Natural killer cell (primary cell): ENCODE data around the gene OPRL1. TPM values are rescaled to one million over a fixed set of nuclear protein-coding genes. Genes with fewer than 3 reads are reported as not detected.

ENCODE experiments used
- ATAC-seq, 3 donors: fragments of 150-1000 bp in 2 of 3; fragments of 200-7000 bp in 1 of 3; cut with Tn5 transposase; 1 replicate in 1 of 3; 2 replicates in 2 of 3; pipeline ENCODE4 v1.10.0; 2021; ENCODE audit warnings: mild to moderate bottlenecking in 2 of 3, moderate library complexity in 2 of 3
- DNase-seq, 2 donors: peaks; one replicate each; pipeline versions ENCODE4 v3.0.0 to v3.0.0-alpha.2; 2013 to 2021; ENCODE audit warnings: mixed read lengths in 1 of 2
- H3K27ac ChIP-seq: one replicate; pipeline ENCODE4 v1.5.1; 2013; ENCODE audit warnings: mild to moderate bottlenecking, low read length
- H3K27me3 ChIP-seq: one replicate; pipeline ENCODE4 v1.6.1; 2013; ENCODE audit warnings: low read length; ENCODE audit not compliant: control insufficient read depth, insufficient read depth
- H3K36me3 ChIP-seq: one replicate; pipeline ENCODE4 v1.6.1; 2013; ENCODE audit warnings: low read length; ENCODE audit not compliant: control insufficient read depth, insufficient read depth
- H3K4me1 ChIP-seq: one replicate; pipeline ENCODE4 v1.6.1; 2013; ENCODE audit warnings: low read length; ENCODE audit not compliant: control insufficient read depth, insufficient read depth
- H3K4me3 ChIP-seq: one replicate; pipeline ENCODE4 v1.5.1; 2013; ENCODE audit warnings: low read length
- H3K9me3 ChIP-seq: one replicate; pipeline ENCODE4 v1.6.1; 2013; ENCODE audit warnings: low read length; ENCODE audit not compliant: control insufficient read depth, insufficient read depth
- H3K27ac Mint-ChIP-seq, 2 donors: one replicate each; pipeline ENCODE4 v1.8.0; 2022; ENCODE audit warnings: mild to moderate bottlenecking in 2 of 2, mixed read lengths in 2 of 2, moderate library complexity in 1 of 2
- H3K27me3 Mint-ChIP-seq, 2 donors: one replicate each; pipeline ENCODE4 v1.8.0; 2022; ENCODE audit warnings: low read depth in 2 of 2, mixed read lengths in 2 of 2
- H3K36me3 Mint-ChIP-seq: one replicate; pipeline ENCODE4 v1.8.0; 2022; ENCODE audit warnings: mixed read lengths
- H3K4me1 Mint-ChIP-seq, 2 donors: one replicate each; pipeline ENCODE4 v1.8.0; 2022; ENCODE audit warnings: mixed read lengths in 2 of 2
- H3K4me3 Mint-ChIP-seq: one replicate; pipeline ENCODE4 v1.8.0; 2022; ENCODE audit warnings: mild to moderate bottlenecking, moderate library complexity, mixed read lengths
- H3K9me3 Mint-ChIP-seq, 2 donors: one replicate each; pipeline ENCODE4 v1.8.0; 2022; ENCODE audit warnings: mixed read lengths in 2 of 2
- CTCF ChIP-seq: fragments of 200-600 bp; IDR thresholded peaks from one replicate; pipeline ENCODE4 v1.8.0; 2022; ENCODE audit warnings: antibody characterized with exemption
- WGBS: methylation state at CpG from one replicate; pipeline ENCODE4 v1.1.7; 2013; ENCODE audit warnings: missing lambda C conversion rate; ENCODE audit not compliant: insufficient coverage; 5-methylcytosine and 5-hydroxymethylcytosine counted together
- intact Hi-C: fragments of 100-400 bp; cut with micrococcal nuclease; formaldehyde crosslinking; loops from one replicate; pipeline ENCODE4 v1.14.2; 2022
- total RNA-seq, 4 donors: library from RNA; stranded (reverse); fragments of 120-200 nt in 1 of 4; gene quantifications; one replicate each; pipeline versions ENCODE4 v1.2.3 to v1.2.4, GENCODE V29; 2013 to 2022

OPRL1 gene
- total RNA-seq, 3 donors from 2014 or later (not counting 1 experiment from before 2014, with no cell fraction given) = 1.2 to 2.2 (median 1.4) TPM

DNA sequence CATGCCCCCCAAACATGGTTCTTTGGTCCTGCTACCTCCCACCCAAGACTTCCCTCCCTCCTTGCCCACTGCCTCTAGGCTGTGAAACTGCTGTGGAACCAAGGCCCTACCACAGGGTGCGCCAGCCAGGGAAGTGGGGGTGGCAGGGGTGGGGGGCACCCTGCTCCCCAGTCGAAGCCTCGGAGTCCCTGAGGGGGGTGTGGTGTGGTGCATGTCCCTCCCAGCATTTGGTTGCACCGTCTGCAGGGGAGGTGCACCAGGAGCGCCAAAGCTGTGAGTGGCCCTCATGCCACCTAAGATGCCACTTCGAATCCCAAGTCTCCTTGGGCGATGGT lies 2.4 kb upstream of the OPRL1 start:
- Histone ChIP-seq H3K9me3 (no peaks in the 10 kb centered on the region), H3K27me3 (no peaks in the 10 kb centered on the region), H3K4me1 (peaks cover 55% of the 10 kb centered on the region), H3K36me3 (peaks cover 34% of the 10 kb centered on the region), H3K27ac (peak overlapping the region; percentile 69), H3K4me3 (peak overlapping the region; percentile 75)
- H3K27me3 Mint-ChIP-seq = no peaks in the 10 kb centered on the region
- no peak for TF ChIP-seq CTCF
- intact Hi-C loops = no loop called here
- H3K4me1 Mint-ChIP-seq = peaks cover 16 to 50% of the 10 kb centered on the region in 2 donors
- DNase-seq (no peak), ATAC-seq (peak in 1 of 3 donors; percentile 0)
- no peaks in the 10 kb centered on the region for H3K9me3 Mint-ChIP-seq
- peak overlapping the region; percentile 90 for H3K4me3 Mint-ChIP-seq
- peak overlapping the region; percentile 82 to 92 for H3K27ac Mint-ChIP-seq
- 1% methylated on average over 7 of the region's 7 CpGs for WGBS
- H3K36me3 Mint-ChIP-seq = no peaks in the 10 kb centered on the region

GRCh38 chr20:64077876-64078551 lies 1.9 kb upstream of the OPRL1 start:
- intact Hi-C loops = no loop called here
- peak; percentile 50 to 55 (median 53) for ATAC-seq
- peak overlapping the region; percentile 69 for H3K27ac ChIP-seq
- peaks cover 29% of the 10 kb centered on the region for H3K36me3 ChIP-seq
- 0% methylated on average over 15 of the region's 15 CpGs for WGBS
- Mint-ChIP-seq H3K4me3 (peak overlapping the region; percentile 90), H3K27me3 (no peaks in the 10 kb centered on the region), H3K9me3 (no peaks in the 10 kb centered on the region), H3K27ac (peak overlapping the region; percentile 82 to 92), H3K36me3 (no peaks in the 10 kb centered on the region), H3K4me1 (peaks cover 18 to 54% of the 10 kb centered on the region in 2 donors)
- H3K9me3 ChIP-seq = no peaks in the 10 kb centered on the region
- peak in 1 of 2 donors; percentile 83 for DNase-seq
- no peaks in the 10 kb centered on the region for H3K27me3 ChIP-seq
- peaks cover 60% of the 10 kb centered on the region for H3K4me1 ChIP-seq
- no peak for TF ChIP-seq CTCF
- peak overlapping the region; percentile 75 for H3K4me3 ChIP-seq

DNA sequence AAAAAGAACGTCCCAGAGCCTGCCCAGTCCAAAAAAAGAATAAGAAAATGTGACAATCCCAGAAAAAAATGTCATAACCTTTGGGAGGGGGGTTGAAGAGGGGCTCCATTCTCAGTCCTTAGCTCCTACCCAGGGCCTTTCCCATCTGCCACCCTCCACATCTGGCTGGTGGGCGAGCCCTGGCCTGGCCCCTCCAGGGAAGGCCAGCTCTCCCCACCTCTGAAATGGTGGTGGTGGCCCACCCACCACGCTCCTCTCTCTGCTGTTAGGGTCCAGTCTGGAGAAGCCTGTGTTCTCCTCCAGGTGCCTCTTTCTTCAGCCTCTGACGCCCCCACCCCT lies 979 bp upstream of the OPRL1 start:
- H3K27me3 ChIP-seq = no peaks in the 10 kb centered on the region
- DNase-seq (no peak), ATAC-seq (no peak)
- H3K4me3 Mint-ChIP-seq = peak overlapping the region; percentile 90
- intact Hi-C loops = no loop called here
- TF ChIP-seq CTCF = no peak
- H3K9me3 ChIP-seq = no peaks in the 10 kb centered on the region
- no peaks in the 10 kb centered on the region for H3K9me3 Mint-ChIP-seq
- peak overlapping the region; percentile 82 to 92 for H3K27ac Mint-ChIP-seq
- H3K36me3 ChIP-seq = peaks cover 21% of the 10 kb centered on the region
- 0% methylated on average over 4 of the region's 4 CpGs for WGBS
- peak overlapping the region; percentile 75 for H3K4me3 ChIP-seq
- no peaks in the 10 kb centered on the region for H3K27me3 Mint-ChIP-seq
- H3K4me1 Mint-ChIP-seq = peaks cover 21 to 58% of the 10 kb centered on the region in 2 donors
- H3K4me1 ChIP-seq = peaks cover 65% of the 10 kb centered on the region
- H3K36me3 Mint-ChIP-seq = no peaks in the 10 kb centered on the region
- H3K27ac ChIP-seq = peak overlapping the region; percentile 69
